ENCODE data around the gene RPL3.

RPL3 gene

GRCh38 chr22:39315389-39315788, 4.0 kb downstream of the RPL3 start:
- Histone ChIP-seq H2AK5ac (ENCODE audit: low read length) (no peak overlapping the region), H3K4me2 (ENCODE audit: low read length) (no peak overlapping the region), H3K4me3 (ENCODE audit: low read depth, low read length) (no peak overlapping the region), H2BK12ac (ENCODE audit: low read length) (no peak overlapping the region), H4K12ac (ENCODE audit: low read depth, low read length) (no peak overlapping the region), H2BK120ac (ENCODE audit: insufficient read depth, low read length, poor library complexity) (no peak overlapping the region), H3K36me3 (ENCODE audit: control insufficient read depth in 1 of 2, insufficient read depth in 2 of 2, low read length in 2 of 2) (peaks cover 61 to 68% of the 10 kb centered on the region in 2 experiments), H3K14ac (ENCODE audit: low read length) (no peak overlapping the region), H3K18ac (ENCODE audit: low read length) (no peak overlapping the region), H3K27me3 (ENCODE audit: insufficient read depth, low read length) (no peaks in the 10 kb centered on the region), H4K91ac (ENCODE audit: low read depth, low read length) (no peak overlapping the region), H3K9me3 (ENCODE audit: insufficient read depth, low read depth, low read length) (peaks cover 2% of the 10 kb centered on the region), H3K4ac (ENCODE audit: low read depth, low read length) (peak overlapping the region; percentile 5), H3K79me2 (ENCODE audit: control insufficient read depth, insufficient read depth, low read length, poor library complexity) (peaks cover 19% of the 10 kb centered on the region), H2BK5ac (ENCODE audit: low read depth, low read length, poor library complexity) (no peak overlapping the region), H2AFZ (ENCODE audit: insufficient read depth, low read length, poor library complexity) (no peak overlapping the region), H3K9ac (ENCODE audit: low read length) (no peak overlapping the region), H3K79me1 (ENCODE audit: low read length) (peaks cover 12% of the 10 kb centered on the region), H3K4me1 (ENCODE audit: control insufficient read depth in 1 of 2, insufficient read depth in 2 of 2, low read length in 2 of 2) (peaks cover 14 to 20% of the 10 kb centered on the region in 2 experiments), H4K8ac (ENCODE audit: low read depth, low read length) (no peak overlapping the region), H3K27ac (ENCODE audit: low read depth, low read length) (no peak overlapping the region), H3K23ac (ENCODE audit: low read length) (no peak overlapping the region)
- no peak for DNase-seq
- no CpG with 5 or more reads among the region's 13 CpGs for WGBS (ENCODE audit: extremely low coverage, insufficient coverage, insufficient read length)

GRCh38 chr22:39314251-39314971, 5.0 kb downstream of the RPL3 start:
- Histone ChIP-seq H3K9ac (ENCODE audit: low read length) (no peak overlapping the region), H3K14ac (ENCODE audit: low read length) (no peak overlapping the region), H4K91ac (ENCODE audit: low read depth, low read length) (no peak overlapping the region), H3K79me1 (ENCODE audit: low read length) (peaks cover 12% of the 10 kb centered on the region), H3K18ac (ENCODE audit: low read length) (no peak overlapping the region), H2AK5ac (ENCODE audit: low read length) (no peak overlapping the region), H3K4ac (ENCODE audit: low read depth, low read length) (no peak overlapping the region), H3K9me3 (ENCODE audit: insufficient read depth, low read depth, low read length) (peaks cover 2% of the 10 kb centered on the region), H3K36me3 (ENCODE audit: control insufficient read depth in 1 of 2, insufficient read depth in 2 of 2, low read length in 2 of 2) (peaks cover 61 to 68% of the 10 kb centered on the region in 2 experiments), H4K12ac (ENCODE audit: low read depth, low read length) (no peak overlapping the region), H3K4me1 (ENCODE audit: control insufficient read depth in 1 of 2, insufficient read depth in 2 of 2, low read length in 2 of 2) (peaks cover 21 to 29% of the 10 kb centered on the region in 2 experiments), H3K4me2 (ENCODE audit: low read length) (no peak overlapping the region), H2AFZ (ENCODE audit: insufficient read depth, low read length, poor library complexity) (no peak overlapping the region), H2BK120ac (ENCODE audit: insufficient read depth, low read length, poor library complexity) (no peak overlapping the region), H3K27ac (ENCODE audit: low read depth, low read length) (no peak overlapping the region), H3K4me3 (ENCODE audit: low read depth, low read length) (peak overlapping the region; percentile 14), H3K23ac (ENCODE audit: low read length) (no peak overlapping the region), H4K8ac (ENCODE audit: low read depth, low read length) (no peak overlapping the region), H3K27me3 (ENCODE audit: insufficient read depth, low read length) (no peaks in the 10 kb centered on the region), H3K79me2 (ENCODE audit: control insufficient read depth, insufficient read depth, low read length, poor library complexity) (peaks cover 16% of the 10 kb centered on the region), H2BK12ac (ENCODE audit: low read length) (no peak overlapping the region), H2BK5ac (ENCODE audit: low read depth, low read length, poor library complexity) (no peak overlapping the region)
- no CpG with 5 or more reads among the region's 14 CpGs for WGBS (ENCODE audit: extremely low coverage, insufficient coverage, insufficient read length)
- DNase-seq = no peak

GRCh38 chr22:39313258-39314001, 6.0 kb downstream of the RPL3 start:
- no peak for DNase-seq

GRCh38 chr22:39312410-39312809, 7.0 kb downstream of the RPL3 start:
- Histone ChIP-seq H3K4me3 (ENCODE audit: low read depth, low read length) (no peak overlapping the region), H3K4me1 (ENCODE audit: control insufficient read depth in 1 of 2, insufficient read depth in 2 of 2, low read length in 2 of 2) (peaks cover 28 to 38% of the 10 kb centered on the region in 2 experiments), H3K14ac (ENCODE audit: low read length) (no peak overlapping the region), H4K12ac (ENCODE audit: low read depth, low read length) (no peak overlapping the region), H3K9ac (ENCODE audit: low read length) (no peak overlapping the region), H3K9me3 (ENCODE audit: insufficient read depth, low read depth, low read length) (peaks cover 2% of the 10 kb centered on the region), H2BK5ac (ENCODE audit: low read depth, low read length, poor library complexity) (no peak overlapping the region), H3K79me1 (ENCODE audit: low read length) (peaks cover 15% of the 10 kb centered on the region), H4K91ac (ENCODE audit: low read depth, low read length) (no peak overlapping the region), H3K79me2 (ENCODE audit: control insufficient read depth, insufficient read depth, low read length, poor library complexity) (peaks cover 4% of the 10 kb centered on the region), H3K18ac (ENCODE audit: low read length) (no peak overlapping the region), H3K4ac (ENCODE audit: low read depth, low read length) (no peak overlapping the region), H2BK120ac (ENCODE audit: insufficient read depth, low read length, poor library complexity) (no peak overlapping the region), H2BK12ac (ENCODE audit: low read length) (no peak overlapping the region), H3K23ac (ENCODE audit: low read length) (no peak overlapping the region), H3K4me2 (ENCODE audit: low read length) (no peak overlapping the region), H3K27me3 (ENCODE audit: insufficient read depth, low read length) (no peaks in the 10 kb centered on the region), H3K27ac (ENCODE audit: low read depth, low read length) (no peak overlapping the region), H2AFZ (ENCODE audit: insufficient read depth, low read length, poor library complexity) (no peak overlapping the region), H4K8ac (ENCODE audit: low read depth, low read length) (no peak overlapping the region), H3K36me3 (ENCODE audit: control insufficient read depth in 1 of 2, insufficient read depth in 2 of 2, low read length in 2 of 2) (peaks cover 59% of the 10 kb centered on the region in 2 experiments), H2AK5ac (ENCODE audit: low read length) (no peak overlapping the region)
- no CpG with 5 or more reads among the region's 5 CpGs for WGBS (ENCODE audit: extremely low coverage, insufficient coverage, insufficient read length)
- no peak for DNase-seq

More at GRCh38 chr22:39313258-39314001, 6.0 kb downstream of the RPL3 start:
- no peak overlapping the region for H3K9ac ChIP-seq (ENCODE audit: low read length)
- no CpG with 5 or more reads among the region's 20 CpGs for whole genome bisulfite sequencing (ENCODE audit: extremely low coverage, insufficient coverage, insufficient read length)
- no peak overlapping the region for H2BK12ac ChIP-seq (ENCODE audit: low read length)
- H2AK5ac ChIP-seq (ENCODE audit: low read length) = no peak overlapping the region
- no peak overlapping the region for H3K23ac ChIP-seq (ENCODE audit: low read length)
- no peak overlapping the region for H4K91ac ChIP-seq (ENCODE audit: low read depth, low read length)
- H3K27ac ChIP-seq (ENCODE audit: low read depth, low read length) = no peak overlapping the region
- H3K4ac ChIP-seq (ENCODE audit: low read depth, low read length) = no peak overlapping the region
- H3K4me1 ChIP-seq (ENCODE audit: control insufficient read depth in 1 of 2, insufficient read depth in 2 of 2, low read length in 2 of 2) = peaks cover 29 to 37% of the 10 kb centered on the region in 2 experiments
- H2BK120ac ChIP-seq (ENCODE audit: insufficient read depth, low read length, poor library complexity) = no peak overlapping the region
- H3K9me3 ChIP-seq (ENCODE audit: insufficient read depth, low read depth, low read length) = peaks cover 2% of the 10 kb centered on the region
- peaks cover 15% of the 10 kb centered on the region for H3K79me1 ChIP-seq (ENCODE audit: low read length)
- peaks cover 61 to 68% of the 10 kb centered on the region in 2 experiments for H3K36me3 ChIP-seq (ENCODE audit: control insufficient read depth in 1 of 2, insufficient read depth in 2 of 2, low read length in 2 of 2)
- no peak overlapping the region for H2AFZ ChIP-seq (ENCODE audit: insufficient read depth, low read length, poor library complexity)
- peaks cover 8% of the 10 kb centered on the region for H3K79me2 ChIP-seq (ENCODE audit: control insufficient read depth, insufficient read depth, low read length, poor library complexity)
- H3K4me3 ChIP-seq (ENCODE audit: low read depth, low read length) = peak overlapping the region; percentile 6
- H3K14ac ChIP-seq (ENCODE audit: low read length) = no peak overlapping the region
- no peak overlapping the region for H4K12ac ChIP-seq (ENCODE audit: low read depth, low read length)
- H3K4me2 ChIP-seq (ENCODE audit: low read length) = no peak overlapping the region
- H4K8ac ChIP-seq (ENCODE audit: low read depth, low read length) = no peak overlapping the region
- no peak overlapping the region for H2BK5ac ChIP-seq (ENCODE audit: low read depth, low read length, poor library complexity)
- H3K18ac ChIP-seq (ENCODE audit: low read length) = no peak overlapping the region
- H3K27me3 ChIP-seq (ENCODE audit: insufficient read depth, low read length) = no peaks in the 10 kb centered on the region

All from trophoblast cell (in vitro differentiated cells and primary cell).